ENCODE results near the gene CATSPER2. TPM values are rescaled to one million over a fixed set of nuclear protein-coding genes. Genes with fewer than 3 reads are reported as not detected.
"Not testable (repeated sequence)": the region's sequence is repeated elsewhere in the genome, so short reads cannot be mapped to it uniquely, and the experiment has no call there.

The CATSPER2 gene
- polyA plus RNA-seq, 1 of the 3 experiments (the other 2 are of a cell fraction) = 0.62 TPM

DNA sequence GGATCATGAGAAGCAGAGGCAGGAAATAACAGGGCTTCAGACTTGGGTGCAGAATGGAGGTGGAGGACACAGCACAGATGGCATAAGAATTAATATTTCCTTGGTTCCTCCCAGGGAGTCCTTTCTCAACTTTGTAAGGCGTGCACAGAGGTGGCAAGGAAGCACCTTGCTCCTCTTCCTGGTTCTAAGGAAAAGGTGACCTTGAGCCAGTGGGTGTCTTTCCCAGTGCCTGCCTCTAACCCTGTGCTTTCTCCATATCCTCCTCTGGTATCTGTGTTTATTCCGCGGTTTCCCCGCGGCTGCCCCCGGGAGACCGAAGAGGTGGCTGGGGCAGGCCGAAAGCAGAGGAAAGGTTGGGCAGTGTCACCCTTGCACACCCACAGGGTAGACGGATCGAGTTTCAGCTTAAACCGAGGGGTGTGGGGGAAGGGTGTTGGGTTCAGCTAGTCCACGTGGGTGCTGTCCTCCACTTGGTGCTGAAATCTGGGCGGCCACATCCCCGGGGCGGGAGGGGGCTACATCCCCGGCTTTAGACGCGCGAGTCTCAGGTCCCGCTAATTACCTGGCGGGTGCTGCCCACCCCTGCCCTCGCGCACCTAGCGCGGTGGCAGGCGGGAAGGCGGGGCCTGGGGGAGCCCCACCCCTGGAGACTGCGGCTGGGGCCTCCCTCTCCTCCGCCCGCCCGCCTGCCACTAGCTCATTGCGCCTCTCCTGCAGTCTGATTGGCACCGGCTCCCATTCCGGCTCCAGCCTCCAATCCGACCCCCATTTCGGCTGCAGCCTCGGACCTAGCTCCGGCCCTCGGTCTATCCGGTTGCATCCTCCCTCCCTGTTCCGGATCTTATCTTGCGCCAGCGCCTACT is 55.1 kb downstream of the CATSPER2 start, which contains the start of gene CKMT1B:
CKMT1B (plus strand) TSS at position 700 of the 863 bp plus-strand sequence. CDS start 192 bp downstream, outside the sequence.
- CTCF ChIA-PET; H4K20me1 ChIP-seq (ENCODE audit: insufficient read depth); H2AFZ ChIP-seq (ENCODE audit: low read depth); H3K79me2 ChIP-seq (ENCODE audit: insufficient read depth); H3K4me1 ChIP-seq (ENCODE audit: control insufficient read depth in 1 of 2, insufficient read depth in 2 of 2, low read depth in 1 of 2, low read length in 1 of 2); H3K4me2 ChIP-seq; H3K4me3 ChIP-seq (ENCODE audit: low read depth in 2 of 2, low read length in 1 of 2); DNase-seq; H3K36me3 ChIP-seq (replicated peaks in 1 of 2; ENCODE audit: control insufficient read depth in 1 of 2, insufficient read depth in 2 of 2, low read length in 1 of 2); H3K9ac ChIP-seq; POLR2A ChIA-PET; H3F3A ChIP-seq (replicated peaks; ENCODE audit: insufficient read depth); H3K27ac ChIP-seq (ENCODE audit: low read depth in 2 of 2, low read length in 1 of 2); H3K27me3 ChIP-seq (ENCODE audit: insufficient read depth); H3K9me3 ChIP-seq; H3K9me2 ChIP-seq: not testable (repeated sequence)
- no CpG with 5 or more reads among the region's 43 CpGs for WGBS (ENCODE audit: low lambda C conversion rate)

DNA sequence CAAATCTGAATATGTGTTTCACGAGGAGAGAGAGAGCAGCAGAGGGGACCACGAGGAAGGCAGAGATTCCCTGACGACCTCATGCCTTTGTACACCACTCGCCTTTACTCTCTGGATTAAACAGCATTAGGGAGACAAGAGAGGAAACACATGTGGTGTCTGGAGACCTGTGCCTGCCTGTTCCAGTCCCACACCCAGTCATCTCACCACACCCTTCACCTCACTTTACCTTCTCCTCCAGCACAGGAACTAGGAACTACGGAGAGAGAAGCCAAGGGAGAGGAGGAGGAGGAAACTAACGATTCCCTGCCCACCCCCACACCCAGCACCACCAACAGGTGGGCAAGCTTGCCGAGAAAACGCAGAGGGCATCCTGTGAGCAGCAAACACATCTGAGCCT is 55.8 kb downstream of the CATSPER2 start:
- H4K20me1 ChIP-seq (ENCODE audit: insufficient read depth); H3K27ac ChIP-seq (ENCODE audit: low read depth in 2 of 2, low read length in 1 of 2); H3K4me3 ChIP-seq (ENCODE audit: low read depth in 2 of 2, low read length in 1 of 2); H3K9me3 ChIP-seq; H2AFZ ChIP-seq (ENCODE audit: low read depth); H3K36me3 ChIP-seq (replicated peaks in 1 of 2; ENCODE audit: control insufficient read depth in 1 of 2, insufficient read depth in 2 of 2, low read length in 1 of 2); H3K79me2 ChIP-seq (ENCODE audit: insufficient read depth); H3K4me1 ChIP-seq (ENCODE audit: control insufficient read depth in 1 of 2, insufficient read depth in 2 of 2, low read depth in 1 of 2, low read length in 1 of 2); POLR2A ChIA-PET; CTCF ChIA-PET; H3K4me2 ChIP-seq; H3K9me2 ChIP-seq; H3K27me3 ChIP-seq (ENCODE audit: insufficient read depth); H3K9ac ChIP-seq; H3F3A ChIP-seq (replicated peaks; ENCODE audit: insufficient read depth); DNase-seq: not testable (repeated sequence)
- WGBS (ENCODE audit: low lambda C conversion rate) = 27% methylated on average over 4 of the region's 8 CpGs

DNA sequence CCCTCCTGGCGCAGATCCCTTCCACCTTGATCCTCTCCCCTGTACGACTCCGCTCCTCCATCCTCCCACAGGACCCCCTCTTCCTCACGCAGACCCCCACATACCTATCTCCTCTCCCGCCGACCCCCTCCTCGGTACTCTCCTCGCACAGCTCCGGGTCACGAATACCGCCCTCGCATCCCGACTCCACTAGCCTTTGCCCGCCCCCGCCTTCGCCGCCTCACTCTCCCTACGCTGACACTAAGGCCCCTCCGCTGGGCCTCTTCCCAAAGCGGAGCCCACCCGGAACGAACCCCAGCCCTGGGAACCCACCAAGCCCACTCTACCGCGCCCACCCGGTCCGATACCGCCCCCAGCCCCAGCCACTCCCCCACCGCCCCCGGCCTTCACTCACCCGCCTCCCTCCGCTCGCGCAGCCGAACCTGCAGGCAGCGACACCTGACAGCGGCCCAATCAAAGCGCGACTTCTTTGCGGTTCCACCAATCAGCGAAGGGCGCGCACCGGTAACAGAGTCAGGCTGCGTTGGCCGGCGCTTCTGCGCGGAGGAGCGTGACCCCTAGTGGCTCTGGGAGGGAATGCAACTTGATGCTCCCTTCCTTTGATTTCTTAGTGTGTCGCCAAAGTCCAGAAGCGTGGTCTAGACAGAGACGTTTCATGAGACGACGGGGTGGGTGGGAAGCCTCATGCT is 58.7 kb downstream of the CATSPER2 start, which contains the start of gene PPIP5K1:
PPIP5K1 (minus strand) TSS at position 431 of the 689 bp plus-strand sequence. CDS start 5,704 bp downstream, outside the sequence.
- H3K9me2 ChIP-seq; H3K9me3 ChIP-seq; H3F3A ChIP-seq (replicated peaks; ENCODE audit: insufficient read depth); CTCF ChIA-PET; H3K4me3 ChIP-seq (ENCODE audit: low read depth in 2 of 2, low read length in 1 of 2); POLR2A ChIA-PET; H4K20me1 ChIP-seq (ENCODE audit: insufficient read depth); H2AFZ ChIP-seq (ENCODE audit: low read depth); H3K27me3 ChIP-seq (ENCODE audit: insufficient read depth); DNase-seq; H3K79me2 ChIP-seq (ENCODE audit: insufficient read depth); H3K9ac ChIP-seq; H3K4me1 ChIP-seq (ENCODE audit: control insufficient read depth in 1 of 2, insufficient read depth in 2 of 2, low read depth in 1 of 2, low read length in 1 of 2); H3K4me2 ChIP-seq; H3K27ac ChIP-seq (ENCODE audit: low read depth in 2 of 2, low read length in 1 of 2); H3K36me3 ChIP-seq (replicated peaks in 1 of 2; ENCODE audit: control insufficient read depth in 1 of 2, insufficient read depth in 2 of 2, low read length in 1 of 2): not testable (repeated sequence)
- WGBS (ENCODE audit: low lambda C conversion rate) = no CpG with 5 or more reads among the region's 54 CpGs

Small RNA genes within 50 kb of the gene (small RNA-seq; reads per million reads assigned to genes)
- gene PDIA3P2 (0 to 0.20 (median 0) reads per million in 7 experiments), gene RNU6-554P (0 reads per million in 7 experiments), gene RNU6-610P (0 reads per million in 7 experiments)

Other genes with a start within 250 kb of the CATSPER2 start
- gene TP53BP1, start 155.7 kb downstream of the CATSPER2 start, polyA plus RNA-seq (2012; rRNA removed) = 27.1 and 46.5 TPM in 2 replicates
- gene MAP1A, start 131.2 kb downstream of the CATSPER2 start, polyA plus RNA-seq (2012; rRNA removed) = 5.3 and 6.0 TPM in 2 replicates
- 14.2 and 28.5 TPM in 2 replicates for gene PPIP5K1, start 58.6 kb downstream of the CATSPER2 start, polyA plus RNA-seq (2012; rRNA removed)
- 1.8 and 3.1 TPM in 2 replicates for gene CKMT1B, start 54.8 kb downstream of the CATSPER2 start, polyA plus RNA-seq (2012; rRNA removed)
- 0.03 and 0.05 TPM in 2 replicates for gene STRC, start 30.0 kb downstream of the CATSPER2 start, polyA plus RNA-seq (2012; rRNA removed)
- 1.2 and 1.7 TPM in 2 replicates for gene CKMT1A, start 45.0 kb upstream of the CATSPER2 start, polyA plus RNA-seq (2012; rRNA removed)
- gene PDIA3, start 97.6 kb upstream of the CATSPER2 start, polyA plus RNA-seq (2012; rRNA removed) = 131 and 177 TPM in 2 replicates
- gene ELL3, start 128.1 kb upstream of the CATSPER2 start, polyA plus RNA-seq (2012; rRNA removed) = 0.67 and 0.89 TPM in 2 replicates
- 935 and 1,369 TPM in 2 replicates for gene SERF2, start 143.5 kb upstream of the CATSPER2 start, polyA plus RNA-seq (2012; rRNA removed)
- 0.05 TPM in 1 of 2 replicates, not detected in the other for gene SERINC4, start 151.4 kb upstream of the CATSPER2 start, polyA plus RNA-seq (2012; rRNA removed)
- 8.9 and 11.5 TPM in 2 replicates for gene HYPK, start 151.8 kb upstream of the CATSPER2 start, polyA plus RNA-seq (2012; rRNA removed)
- 16.5 and 18.4 TPM in 2 replicates for gene MFAP1, start 175.8 kb upstream of the CATSPER2 start, polyA plus RNA-seq (2012; rRNA removed)
- gene WDR76, start 178.2 kb upstream of the CATSPER2 start, polyA plus RNA-seq (2012; rRNA removed) = 1.8 TPM in 2 replicates

All from SK-N-SH (cell line).